ENCODE results near the gene BLVRB. TPM values are rescaled to one million over a fixed set of nuclear protein-coding genes. Genes with fewer than 3 reads are reported as not detected.

The BLVRB gene
- total RNA-seq = 100 to 1,000 TPM; 206 to 322 (median 284) TPM

GRCh38 chr19:40465557-40466218 lies at the start of gene BLVRB:
TSS of gene BLVRB (minus strand) at chr19:40465745. CDS start at chr19:40465688, 57 bp downstream.
- TF ChIP-seq POLR2AphosphoS5 (IDR thresholded peaks at IDR 0.05) = peak; percentile 85 to 96 (median 92)
- TF ChIP-seq POLR2A (IDR thresholded peaks at IDR 0.05) = peak; percentile 83
- peak in 1 of 3 donors; percentile 11 for TF ChIP-seq CTCF (IDR thresholded peaks at IDR 0.05)
- intact Hi-C loops (cut with DNase I; ENCODE audit: low total_unique reads) = no loop called here
- peak within 1 kb of the TSS; percentile 92 to 97 for H3K27ac ChIP-seq
- H3K27me3 ChIP-seq = no peaks in the 10 kb centered on the region
- H3K4me1 ChIP-seq = peaks cover 3 to 19% of the 10 kb centered on the region in 2 donors
- H3K4me3 ChIP-seq = peak within 1 kb of the TSS; percentile 61 to 78 (median 78)
- peak; percentile 100 for DNase-seq (ENCODE audit: low spot score in 2 of 2)
- no peaks in the 10 kb centered on the region for H3K36me3 ChIP-seq
- H3K9me3 ChIP-seq = no peaks in the 10 kb centered on the region

GRCh38 chr19:40513741-40514315 lies 48.3 kb upstream of the BLVRB start:
- Histone ChIP-seq H3K9me3 (no peaks in the 10 kb centered on the region), H3K4me3 (no peak overlapping the region), H3K27me3 (peaks cover 0 to 31% of the 10 kb centered on the region in 2 donors), H3K27ac (no peak overlapping the region), H3K36me3 (no peaks in the 10 kb centered on the region), H3K4me1 (no peaks in the 10 kb centered on the region)
- no peak for DNase-seq (ENCODE audit: low spot score in 2 of 2)
- intact Hi-C loops (cut with DNase I; ENCODE audit: low total_unique reads) = no loop called here
- TF ChIP-seq CTCF (IDR thresholded peaks at IDR 0.05) (no peak), POLR2A (IDR thresholded peaks at IDR 0.05) (no peak), POLR2AphosphoS5 (IDR thresholded peaks at IDR 0.05) (no peak)

GRCh38 chr19:40513345-40513678 lies 47.8 kb upstream of the BLVRB start:
- peak overlapping the region in 1 of 3 donors; percentile 58 for H3K4me3 ChIP-seq
- H3K27ac ChIP-seq = no peak overlapping the region
- no peak for DNase-seq (ENCODE audit: low spot score in 2 of 2)
- no peak for TF ChIP-seq POLR2AphosphoS5 (IDR thresholded peaks at IDR 0.05)
- no peak for TF ChIP-seq CTCF (IDR thresholded peaks at IDR 0.05)
- no peak for TF ChIP-seq POLR2A (IDR thresholded peaks at IDR 0.05)
- peaks cover 0 to 30% of the 10 kb centered on the region in 2 donors for H3K27me3 ChIP-seq
- no peaks in the 10 kb centered on the region for H3K9me3 ChIP-seq
- no peaks in the 10 kb centered on the region for H3K36me3 ChIP-seq
- intact Hi-C loops (cut with DNase I; ENCODE audit: low total_unique reads) = no loop called here
- H3K4me1 ChIP-seq = no peaks in the 10 kb centered on the region

- Histone ChIP-seq H3K27ac (no peak overlapping the region), H3K27me3 (peaks cover 0 to 27% of the 10 kb centered on the region in 2 donors), H3K36me3 (no peaks in the 10 kb centered on the region), H3K9me3 (no peaks in the 10 kb centered on the region), H3K4me3 (peak overlapping the region in 2 of 3 donors; percentile 35 to 58), H3K4me1 (no peaks in the 10 kb centered on the region)
- no peak for DNase-seq (ENCODE audit: low spot score in 2 of 2)
- no peak for TF ChIP-seq CTCF (IDR thresholded peaks at IDR 0.05)
- no peak for TF ChIP-seq POLR2A (IDR thresholded peaks at IDR 0.05)
- no peak for TF ChIP-seq POLR2AphosphoS5 (IDR thresholded peaks at IDR 0.05)
- intact Hi-C loops (cut with DNase I; ENCODE audit: low total_unique reads) = no loop called here
Observed at GRCh38 chr19:40512473-40513344, 47.2 kb upstream of the BLVRB start.

All from breast epithelium (tissue), 4 donors.